BLaER1 (cell line): ENCODE results near the gene PPFIA3.
"Not testable (repeated sequence)": the region's sequence is repeated elsewhere in the genome, so short reads cannot be mapped to it uniquely, and the experiment has no call there.

Experiments
- H3K27ac ChIP-seq: shearing (Covaris generic); formaldehyde crosslinking; 2 replicates; pipeline ENCODE4 v1.8.1; 2022
- H3K27me3 ChIP-seq: shearing (Covaris generic); formaldehyde crosslinking; 2 replicates; pipeline ENCODE4 v1.8.1; 2022
- H3K36me3 ChIP-seq: shearing (Covaris generic); formaldehyde crosslinking; 2 replicates; pipeline ENCODE4 v1.8.1; 2022
- H3K4me1 ChIP-seq: shearing (Covaris generic); formaldehyde crosslinking; 2 replicates; pipeline ENCODE4 v1.8.1; 2022
- H3K4me2 ChIP-seq: shearing (Covaris generic); formaldehyde crosslinking; 2 replicates; pipeline ENCODE4 v1.8.1; 2022
- H3K4me3 ChIP-seq: shearing (Covaris generic); formaldehyde crosslinking; 2 replicates; pipeline ENCODE4 v1.8.1; 2022
- H3K9ac ChIP-seq: shearing (Covaris generic); formaldehyde crosslinking; 2 replicates; pipeline ENCODE4 v1.8.1; 2022
- H3K9me3 ChIP-seq: shearing (Covaris generic); formaldehyde crosslinking; 2 replicates; pipeline ENCODE4 v1.8.1; 2022
- H4K20me1 ChIP-seq: shearing (Covaris generic); formaldehyde crosslinking; 2 replicates; pipeline ENCODE4 v1.8.1; 2022
- Cebpa-rat ChIP-seq: shearing (Covaris generic); IDR thresholded peaks from 2 replicates; pipeline ENCODE4 v1.8.1; 2022

PPFIA3 gene

DNA sequence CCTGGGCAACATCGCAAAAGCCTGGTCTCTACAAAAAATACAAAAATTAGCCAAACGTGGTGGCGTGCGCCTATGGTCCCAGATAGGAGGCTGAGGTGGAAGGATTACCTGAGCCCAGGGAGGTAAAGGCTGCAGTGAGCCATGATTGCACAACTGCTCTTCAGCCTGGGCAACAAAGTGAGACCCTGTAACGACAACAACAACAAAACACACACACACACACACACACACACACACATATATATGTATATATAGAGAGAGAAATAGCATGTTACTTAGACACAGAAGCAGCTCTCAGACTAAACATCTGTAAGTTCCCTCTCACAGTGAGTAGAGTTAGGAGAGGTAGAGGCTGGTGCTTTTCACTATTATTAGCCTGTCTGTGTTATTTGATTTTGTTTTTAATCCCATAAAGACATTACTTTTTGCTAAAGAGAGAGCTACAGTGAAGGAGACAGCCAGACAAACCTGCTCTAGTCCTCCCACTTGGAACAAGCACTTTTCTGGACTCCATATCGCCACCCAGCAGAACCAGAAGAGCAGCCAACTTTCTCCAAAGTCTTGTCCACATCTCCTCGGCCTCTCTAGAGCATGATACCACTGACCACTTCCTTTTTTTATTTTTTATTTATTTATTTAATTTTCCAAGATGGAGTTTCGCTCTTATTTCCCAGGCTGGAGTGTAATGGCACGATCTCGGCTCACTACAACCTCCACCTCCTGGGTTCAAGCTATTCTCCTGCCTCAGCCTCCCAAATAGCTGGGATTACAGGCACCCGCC, 7.9 kb upstream of the PPFIA3 start:
- Histone ChIP-seq H3K4me3 (no peak overlapping the region), H3K27ac (no peak overlapping the region)

DNA sequence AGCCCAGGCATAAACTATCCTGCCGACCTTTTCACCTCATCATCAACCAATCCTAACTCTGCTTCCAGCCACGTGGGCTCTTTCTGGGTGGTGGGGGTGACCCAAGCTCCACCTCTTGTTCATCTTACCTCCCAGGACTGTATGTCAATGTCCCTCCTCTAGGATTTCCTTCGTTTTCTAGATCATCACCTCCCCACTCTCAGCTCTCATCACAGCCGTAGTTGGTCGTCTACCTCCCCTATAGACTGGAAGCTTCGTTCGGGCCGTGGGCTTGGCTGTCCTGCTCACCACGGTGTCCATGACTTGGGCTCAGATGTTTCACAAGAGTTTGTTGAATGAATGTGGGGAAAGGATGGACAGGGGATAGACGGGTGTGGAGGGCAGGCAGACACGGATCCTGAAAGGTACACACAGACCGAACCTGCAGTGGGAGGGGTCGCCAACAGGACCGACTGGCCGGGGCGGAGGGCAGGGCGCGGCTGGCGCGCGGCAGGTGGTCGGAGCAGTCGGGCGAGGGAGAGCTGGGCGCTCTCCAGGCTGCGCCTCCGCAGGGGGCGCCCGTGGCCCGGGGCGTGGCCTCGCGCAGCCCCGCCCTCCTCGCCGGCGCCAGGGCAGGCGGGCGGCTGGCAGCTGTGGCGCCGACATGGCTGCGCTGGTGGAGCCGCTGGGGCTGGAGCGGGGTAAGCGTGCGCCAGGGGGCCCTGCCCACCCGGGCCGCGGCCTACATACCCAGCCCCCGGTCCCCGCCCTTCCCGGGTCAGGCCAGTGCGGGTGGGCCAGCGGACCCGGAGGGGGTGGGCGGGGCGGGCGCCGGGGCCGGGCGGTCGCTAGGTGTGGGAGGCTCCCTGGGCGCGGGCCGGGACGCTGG, 5.3 kb upstream of the PPFIA3 start, which contains the start of gene LIN7B:
TSS of gene LIN7B (plus strand) at position 609 of the 868 bp plus-strand sequence. CDS start at position 644, 35 bp downstream.
- Histone ChIP-seq H3K9me3 (no peaks in the 10 kb centered on the region), H3K27me3 (no peaks in the 10 kb centered on the region), H3K4me2 (peak within 1 kb of the TSS; percentile 97), H3K4me3 (peak within 1 kb of the TSS; percentile 86), H4K20me1 (peaks cover 15% of the 10 kb centered on the region), H3K36me3 (peaks cover 17% of the 10 kb centered on the region), H3K4me1 (peaks cover 51% of the 10 kb centered on the region), H3K27ac (peak within 1 kb of the TSS; percentile 63), H3K9ac (peak within 1 kb of the TSS; percentile 82)
- no peak for TF ChIP-seq Cebpa-rat

More for the DNA sequence above, 7.9 kb upstream of the PPFIA3 start:
- Histone ChIP-seq H3K36me3 (peaks cover 43% of the 10 kb centered on the region), H3K9ac (no peak overlapping the region), H3K4me1 (peaks cover 37% of the 10 kb centered on the region), H4K20me1 (peaks cover 41% of the 10 kb centered on the region), H3K4me2 (no peak overlapping the region), H3K9me3 (no peaks in the 10 kb centered on the region), H3K27me3 (no peaks in the 10 kb centered on the region)
- no peak for TF ChIP-seq Cebpa-rat

DNA sequence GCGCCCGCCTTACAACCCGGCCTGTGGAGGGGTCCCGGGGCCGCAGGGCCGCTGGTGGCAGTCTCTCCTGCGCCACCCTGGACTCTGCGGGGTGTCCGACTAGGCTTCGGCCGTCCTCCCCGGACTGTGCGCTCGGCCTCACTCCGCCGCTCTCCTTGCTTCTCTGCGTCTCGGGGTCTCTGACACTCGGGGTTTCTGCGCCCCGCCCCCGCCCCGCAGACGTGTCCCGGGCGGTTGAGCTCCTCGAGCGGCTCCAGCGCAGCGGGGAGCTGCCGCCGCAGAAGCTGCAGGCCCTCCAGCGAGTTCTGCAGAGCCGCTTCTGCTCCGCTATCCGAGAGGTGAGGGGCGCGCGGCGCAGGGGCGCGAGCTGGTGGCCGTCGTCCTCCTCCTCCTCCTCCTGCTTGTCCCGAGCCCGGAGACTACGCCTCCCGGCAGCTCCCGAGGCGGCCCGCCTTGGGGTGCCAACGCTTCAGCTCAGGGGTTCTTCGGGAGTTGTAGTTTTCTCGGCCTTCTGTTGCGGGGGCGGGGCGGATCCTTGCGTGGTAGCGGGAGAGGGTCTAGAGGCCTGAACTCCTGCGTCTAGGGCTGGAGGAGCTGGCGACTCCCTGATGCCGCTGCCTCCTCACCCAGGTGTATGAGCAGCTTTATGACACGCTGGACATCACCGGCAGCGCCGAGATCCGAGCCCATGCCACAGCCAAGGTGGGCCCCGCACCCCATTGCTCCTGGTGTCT, 4.5 kb upstream of the PPFIA3 start:
- Histone ChIP-seq H3K27ac (peak overlapping the region; percentile 63), H3K27me3 (peaks cover 5% of the 10 kb centered on the region), H3K4me2 (peak overlapping the region; percentile 97), H4K20me1 (peaks cover 9% of the 10 kb centered on the region), H3K9ac (peak overlapping the region; percentile 82), H3K9me3 (no peaks in the 10 kb centered on the region), H3K36me3 (peaks cover 9% of the 10 kb centered on the region), H3K4me3 (peak overlapping the region; percentile 86), H3K4me1 (peaks cover 52% of the 10 kb centered on the region)
- no peak for TF ChIP-seq Cebpa-rat

DNA sequence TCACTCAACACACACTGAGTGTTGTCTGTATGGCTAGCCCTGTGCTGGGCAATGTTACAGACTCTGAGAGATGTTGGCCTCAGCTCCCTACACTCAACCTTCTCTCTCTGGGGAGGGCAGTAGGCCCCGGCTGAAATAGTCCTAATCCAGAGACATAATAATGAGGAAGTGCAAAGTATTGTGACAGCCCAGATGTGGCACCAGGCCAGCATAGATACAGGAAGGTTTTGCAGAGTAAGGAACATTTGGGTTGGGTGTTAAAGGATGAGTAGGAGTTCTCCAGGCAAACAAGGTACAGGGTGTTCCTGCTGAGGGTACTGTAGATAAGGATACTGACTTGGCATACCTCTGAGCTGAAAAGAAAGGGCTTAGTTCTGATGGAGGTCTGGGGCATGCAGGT, 2.8 kb upstream of the PPFIA3 start:
- no peaks in the 10 kb centered on the region; the same call in 1 of the 2 replicates for H3K36me3 ChIP-seq
- H3K4me3 ChIP-seq: no peak overlapping the region
- peaks cover 64% of the 10 kb centered on the region for H3K4me1 ChIP-seq
- no peak for TF ChIP-seq Cebpa-rat
- peaks cover 22% of the 10 kb centered on the region for H3K27me3 ChIP-seq
- no peak overlapping the region for H3K9ac ChIP-seq
- no peak overlapping the region for H3K27ac ChIP-seq
- peaks cover 19% of the 10 kb centered on the region for H4K20me1 ChIP-seq
- H3K9me3 ChIP-seq: no peaks in the 10 kb centered on the region
- peak overlapping the region; percentile 33 for H3K4me2 ChIP-seq

DNA sequence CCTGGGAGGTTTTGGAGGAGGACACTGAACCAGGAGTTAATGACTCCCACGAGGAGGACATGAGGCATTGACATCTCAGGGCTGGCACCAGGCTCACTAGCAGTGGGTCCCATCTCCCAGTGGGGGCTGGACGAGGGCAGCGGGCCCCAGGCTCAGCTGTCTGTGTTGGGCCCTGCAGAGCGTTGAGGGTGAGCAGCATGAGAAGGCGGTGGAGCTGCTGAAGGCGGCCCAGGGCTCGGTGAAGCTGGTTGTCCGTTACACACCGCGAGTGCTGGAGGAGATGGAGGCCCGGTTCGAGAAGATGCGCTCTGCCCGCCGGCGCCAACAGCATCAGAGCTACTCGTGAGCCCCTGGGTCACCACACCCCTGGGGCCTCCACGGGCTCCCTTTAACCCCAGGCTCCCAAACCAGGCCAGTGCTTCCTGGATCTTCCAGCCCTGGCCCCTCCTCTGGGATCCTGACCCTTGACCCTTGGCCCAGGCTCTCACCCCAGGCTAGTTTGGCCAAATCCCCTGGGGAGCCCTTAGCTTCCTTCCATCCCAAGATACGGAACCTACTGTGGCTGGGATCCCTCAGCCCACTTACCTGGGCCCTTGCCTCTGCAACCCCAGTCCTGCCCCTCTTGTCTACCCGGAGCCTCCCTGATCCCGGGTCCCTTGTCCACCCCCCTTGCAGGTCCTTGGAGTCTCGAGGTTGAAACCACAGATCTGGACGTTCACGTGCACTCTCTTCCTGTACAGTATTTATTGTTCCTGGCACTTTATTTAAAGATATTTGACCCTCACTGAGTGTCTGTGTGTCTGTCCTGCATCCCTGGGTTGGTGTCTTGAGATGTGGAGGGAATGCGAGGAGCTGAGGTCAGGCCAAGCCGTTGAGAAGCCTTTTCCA, 1.4 kb upstream of the PPFIA3 start:
- H3K4me2 ChIP-seq: peak overlapping the region; percentile 99
- peak overlapping the region; percentile 98 for H3K27ac ChIP-seq
- H4K20me1 ChIP-seq: peaks cover 24% of the 10 kb centered on the region
- peaks cover 35% of the 10 kb centered on the region for H3K27me3 ChIP-seq
- H3K4me1 ChIP-seq: peaks cover 63% of the 10 kb centered on the region
- no peak for TF ChIP-seq Cebpa-rat
- no peaks in the 10 kb centered on the region for H3K9me3 ChIP-seq
- H3K4me3 ChIP-seq: peak overlapping the region; percentile 75
- H3K9ac ChIP-seq: peak overlapping the region; percentile 97
- H3K36me3 ChIP-seq: no peaks in the 10 kb centered on the region; the same call in 1 of the 2 replicates

DNA sequence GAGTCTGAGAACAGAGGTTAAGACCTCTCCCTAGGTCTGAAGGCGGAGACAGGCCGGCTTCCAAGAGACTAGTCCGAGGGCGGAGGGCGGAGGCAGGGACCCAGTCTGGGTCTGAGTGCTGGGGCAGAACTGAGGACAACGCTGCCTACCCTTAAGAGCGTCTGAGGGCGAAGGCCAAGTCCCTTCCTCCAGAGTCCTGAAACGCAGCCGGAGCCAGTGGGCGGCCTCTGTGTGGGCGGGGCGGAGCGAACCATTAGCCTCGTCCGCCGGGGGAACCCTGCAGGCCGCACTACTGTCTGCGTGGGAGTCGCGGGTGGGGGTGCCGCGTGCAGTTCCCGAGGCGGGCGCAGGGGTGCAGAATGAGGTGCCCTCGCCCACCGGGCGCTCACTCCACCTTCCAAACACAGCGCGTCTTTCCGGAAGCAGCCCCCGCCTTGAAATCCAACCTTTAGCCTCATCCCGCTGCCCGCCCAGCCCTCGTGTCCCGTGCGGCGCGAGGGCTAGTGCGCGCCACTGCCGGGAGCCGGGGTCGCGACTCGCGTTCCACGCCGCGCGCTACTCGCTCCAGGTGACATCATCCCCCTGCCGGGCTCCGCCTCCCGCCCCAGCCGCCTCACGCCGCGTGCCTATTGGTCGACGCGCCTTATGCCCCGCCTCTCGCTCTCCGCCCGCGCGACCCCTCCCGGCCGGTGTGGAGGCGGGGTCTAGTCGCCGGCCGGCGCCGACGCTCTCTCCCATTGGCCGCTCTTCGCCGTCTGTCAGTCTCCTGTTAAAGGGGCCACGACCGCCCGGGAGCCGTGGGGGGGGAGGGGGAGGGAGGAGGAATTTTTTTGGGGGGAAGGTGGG, 556 bp upstream of the PPFIA3 start, which contains the start of gene C19orf73:
TSS of gene C19orf73 (minus strand) at position 579 of the 846 bp plus-strand sequence. CDS start at position 458, 121 bp downstream.
- no peaks in the 10 kb centered on the region for H3K9me3 ChIP-seq
- peak within 1 kb of the TSS; percentile 98 for H3K27ac ChIP-seq

DNA sequence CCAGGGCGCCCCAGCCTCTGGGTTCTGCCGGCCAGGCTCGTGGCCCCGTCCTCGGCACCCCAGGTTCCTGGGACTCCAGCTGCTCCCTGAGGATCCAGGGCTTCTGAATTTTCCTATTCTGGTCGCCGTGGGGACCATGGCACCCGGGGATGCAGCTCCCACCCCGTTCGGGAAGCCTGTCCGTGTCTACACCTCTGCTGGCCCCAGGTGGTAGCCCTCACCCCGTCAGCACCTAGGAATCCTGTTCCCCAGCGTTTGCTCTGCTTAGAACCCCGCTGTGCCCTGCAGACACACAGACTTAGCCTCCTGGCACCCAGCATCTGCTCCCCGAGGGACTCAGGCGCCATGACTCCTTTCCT, 960 bp downstream of the PPFIA3 start:
- Histone ChIP-seq H3K27me3 (peaks cover 35% of the 10 kb centered on the region), H3K27ac (no peak overlapping the region), H4K20me1 (peaks cover 24% of the 10 kb centered on the region), H3K4me1 (peaks cover 46% of the 10 kb centered on the region), H3K36me3 (no peaks in the 10 kb centered on the region; the same call in 1 of the 2 replicates), H3K4me2 (peak overlapping the region; percentile 99), H3K9ac (peak overlapping the region; percentile 97), H3K4me3 (peak overlapping the region; percentile 75), H3K9me3 (no peaks in the 10 kb centered on the region)
- no peak for TF ChIP-seq Cebpa-rat

More for the DNA sequence above, 556 bp upstream of the PPFIA3 start, which contains the start of gene C19orf73:
- Histone ChIP-seq H3K36me3 (no peaks in the 10 kb centered on the region; the same call in 1 of the 2 replicates), H4K20me1 (peaks cover 24% of the 10 kb centered on the region), H3K9ac (peak within 1 kb of the TSS; percentile 97), H3K4me2 (peak within 1 kb of the TSS; percentile 99), H3K27me3 (peaks cover 35% of the 10 kb centered on the region), H3K4me1 (peaks cover 55% of the 10 kb centered on the region), H3K4me3 (peak within 1 kb of the TSS; percentile 75)
- no peak for TF ChIP-seq Cebpa-rat

DNA sequence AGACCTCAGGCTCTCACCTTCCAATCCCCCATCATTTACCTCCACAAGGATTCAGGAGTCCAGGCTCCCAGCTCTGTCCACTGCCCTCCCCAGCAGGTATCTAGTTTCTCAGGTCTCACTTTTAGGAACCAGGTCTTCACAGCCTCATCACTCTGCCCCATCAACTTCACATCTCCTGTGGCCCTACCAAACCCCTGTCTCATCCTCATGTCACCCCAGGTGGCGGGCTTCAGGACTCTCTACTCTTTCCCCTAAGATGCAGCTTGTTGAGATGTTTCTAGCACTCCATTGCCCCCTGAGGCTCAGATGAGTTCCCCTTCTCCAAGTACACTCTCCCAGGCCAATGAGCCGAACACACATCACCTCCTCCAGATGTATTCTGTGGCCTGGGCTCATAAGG, 1.5 kb downstream of the PPFIA3 start:
- Histone ChIP-seq H3K9ac (no peak overlapping the region), H3K9me3 (no peaks in the 10 kb centered on the region), H3K4me2 (peak overlapping the region; percentile 99)

DNA sequence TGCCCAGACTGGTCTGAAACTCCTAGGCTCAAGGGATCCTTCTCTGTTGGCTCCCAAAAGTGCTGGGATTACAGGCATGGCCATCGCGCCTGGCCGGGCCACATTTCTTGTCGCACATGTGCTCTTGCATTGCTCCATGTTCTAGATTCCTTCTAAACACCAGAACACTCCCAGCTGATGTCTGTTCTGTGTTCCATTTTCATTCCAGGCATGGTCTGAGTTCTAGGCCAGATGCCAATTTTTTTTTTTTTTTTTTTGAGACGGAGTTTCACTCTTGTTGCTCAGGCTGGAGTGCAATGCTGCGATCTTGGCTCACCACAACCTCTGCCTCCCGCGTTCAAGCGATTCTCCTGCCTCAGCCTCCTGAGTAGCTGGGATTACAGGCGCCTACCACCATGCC, 2.5 kb downstream of the PPFIA3 start:
- not testable (repeated sequence) for H3K9ac ChIP-seq, H3K36me3 ChIP-seq, H3K27ac ChIP-seq, H3K9me3 ChIP-seq, H3K4me3 ChIP-seq, H3K4me2 ChIP-seq
- Histone ChIP-seq H3K4me1 (peaks cover 30% of the 10 kb centered on the region), H4K20me1 (peaks cover 24% of the 10 kb centered on the region), H3K27me3 (peaks cover 35% of the 10 kb centered on the region)

More for the DNA sequence above, 1.5 kb downstream of the PPFIA3 start:
- Histone ChIP-seq H3K4me3 (peak overlapping the region; percentile 75; the same call in 1 of the 2 replicates), H3K4me1 (peaks cover 40% of the 10 kb centered on the region), H3K27me3 (peaks cover 35% of the 10 kb centered on the region), H4K20me1 (peaks cover 24% of the 10 kb centered on the region), H3K36me3 (no peaks in the 10 kb centered on the region; the same call in 1 of the 2 replicates), H3K27ac (no peak overlapping the region)
- TF ChIP-seq Cebpa-rat: no peak

DNA sequence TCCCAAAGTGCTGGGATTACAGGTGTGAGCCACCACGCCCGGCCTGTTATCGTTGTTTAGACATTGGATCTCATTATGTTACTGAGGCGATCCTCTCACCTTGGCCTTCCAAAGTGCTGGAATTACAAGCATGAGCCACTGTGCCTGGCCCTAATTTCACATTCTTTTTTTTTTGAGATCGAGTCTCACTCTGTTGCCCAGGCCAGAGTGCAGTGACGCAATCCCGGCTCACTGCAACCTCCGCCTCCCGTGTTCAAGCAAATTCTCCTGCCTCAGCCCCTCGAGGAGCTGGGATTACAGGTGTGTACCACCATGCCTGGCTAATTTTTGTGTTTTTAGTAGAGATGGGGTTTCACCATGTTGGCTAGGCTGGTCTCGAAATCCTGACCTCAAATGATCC, 3.9 kb downstream of the PPFIA3 start:
- not testable (repeated sequence) for H3K36me3 ChIP-seq, H3K27ac ChIP-seq, H3K9me3 ChIP-seq, H3K4me2 ChIP-seq, H3K4me3 ChIP-seq, H3K9ac ChIP-seq
- Histone ChIP-seq H4K20me1 (peaks cover 24% of the 10 kb centered on the region), H3K4me1 (peaks cover 22% of the 10 kb centered on the region), H3K27me3 (peaks cover 35% of the 10 kb centered on the region)
